HG03097 (cell line): Measurements from ENCODE around the gene ERN2.
"Not testable (repeated sequence)": the region's sequence is repeated elsewhere in the genome, so short reads cannot be mapped to it uniquely, and the experiment has no call there.

Experiments used
- ATAC-seq: cut with Tn5 transposase; IDR thresholded peaks from one replicate; pipeline ENCODE4 v1.9.1; 2021; ENCODE audit not compliant: unreplicated experiment, low FRiP score

Gene ERN2

GRCh38 chr16:23724096-23724784 is 11.2 kb upstream of the ERN2 start:
- ATAC-seq: no peak

GRCh38 chr16:23722613-23723240 is 9.7 kb upstream of the ERN2 start:
- not testable (repeated sequence) for ATAC-seq

GRCh38 chr16:23716484-23716883 is 3.5 kb upstream of the ERN2 start:
- ATAC-seq: no peak

GRCh38 chr16:23711785-23712184 is 1.2 kb downstream of the ERN2 start:
- no peak for ATAC-seq

GRCh38 chr16:23710504-23710903 is 2.5 kb downstream of the ERN2 start:
- no peak for ATAC-seq

GRCh38 chr16:23710008-23710407 is 3.0 kb downstream of the ERN2 start:
- ATAC-seq: no peak

GRCh38 chr16:23709536-23709935 is 3.5 kb downstream of the ERN2 start:
- no peak for ATAC-seq

GRCh38 chr16:23706439-23706838 is 6.6 kb downstream of the ERN2 start:
- no peak for ATAC-seq

GRCh38 chr16:23705517-23705902 is 7.5 kb downstream of the ERN2 start:
- ATAC-seq: no peak

GRCh38 chr16:23704772-23705516 is 8.1 kb downstream of the ERN2 start:
- no peak for ATAC-seq

GRCh38 chr16:23702951-23703350 is 10.1 kb downstream of the ERN2 start:
- ATAC-seq: no peak

GRCh38 chr16:23701045-23701444 is 12.0 kb downstream of the ERN2 start:
- no peak for ATAC-seq

- ATAC-seq: no peak
Measured at GRCh38 chr16:23700509-23700908, 12.5 kb downstream of the ERN2 start.

- no peak for ATAC-seq
Measured at GRCh38 chr16:23700093-23700492, 12.9 kb downstream of the ERN2 start.

GRCh38 chr16:23699100-23699499 is 13.9 kb downstream of the ERN2 start:
- no peak for ATAC-seq

- ATAC-seq: no peak
Measured at GRCh38 chr16:23695756-23696155, 17.3 kb downstream of the ERN2 start.

- ATAC-seq: no peak
Measured at GRCh38 chr16:23694644-23695373, 18.2 kb downstream of the ERN2 start.

GRCh38 chr16:23694265-23694643 is 18.8 kb downstream of the ERN2 start:
- no peak for ATAC-seq

GRCh38 chr16:23692190-23692837 is 20.7 kb downstream of the ERN2 start:
- no peak for ATAC-seq

- ATAC-seq: no peak
Measured at GRCh38 chr16:23691483-23692189, 21.4 kb downstream of the ERN2 start.
